ENCODE results near the gene BRSK1.
"Not testable (repeated sequence)": the region's sequence is repeated elsewhere in the genome, so short reads cannot be mapped to it uniquely, and the experiment has no call there.

BRSK1 gene

DNA sequence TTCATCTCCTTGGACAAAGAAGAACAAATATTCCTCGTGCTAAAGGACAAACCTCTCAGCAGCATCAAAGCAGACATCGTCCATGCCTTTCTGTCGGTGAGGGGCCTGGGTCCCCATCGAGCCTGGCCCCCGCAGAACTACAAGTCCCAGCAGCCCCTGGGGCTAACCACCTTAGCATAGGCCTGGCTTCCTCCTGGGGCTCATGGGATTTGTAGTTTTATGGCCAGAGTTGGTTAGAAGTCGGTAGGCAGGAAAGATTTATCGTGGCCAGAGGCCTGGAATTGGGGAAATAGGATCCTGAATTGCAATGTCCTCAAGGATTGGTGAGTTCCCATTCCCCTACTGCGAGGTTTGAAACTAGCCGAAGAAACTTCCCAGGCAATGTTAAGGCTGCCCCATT, 21.7 kb downstream of the BRSK1 start:
- no peak for DNase-seq

DNA sequence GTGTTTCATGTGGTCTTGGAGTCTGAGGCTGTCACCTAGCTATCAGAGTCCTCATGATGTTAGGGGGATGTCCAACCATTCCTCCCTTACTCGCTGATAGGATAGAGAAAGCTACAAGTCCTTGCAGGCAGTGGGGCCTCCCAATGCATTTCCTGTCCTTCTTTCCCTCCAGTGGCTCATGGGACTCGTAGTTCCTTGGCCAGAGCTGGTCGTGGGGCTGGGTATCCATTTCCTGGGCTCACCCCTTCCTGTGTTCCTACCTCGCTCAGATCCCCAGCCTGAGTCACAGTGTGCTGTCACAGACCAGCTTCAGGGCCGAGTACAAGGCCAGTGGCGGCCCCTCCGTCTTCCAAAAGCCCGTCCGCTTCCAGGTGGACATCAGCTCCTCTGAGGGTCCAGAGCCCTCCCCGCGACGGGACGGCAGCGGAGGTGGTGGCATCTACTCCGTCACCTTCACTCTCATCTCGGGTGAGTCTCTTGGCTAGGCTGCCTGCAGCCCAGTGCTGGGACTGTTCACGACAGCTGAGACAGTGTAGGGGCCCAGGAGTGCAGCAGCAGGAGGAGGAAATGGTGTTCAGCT, 22.3 kb downstream of the BRSK1 start:
- DNase-seq: no peak

DNA sequence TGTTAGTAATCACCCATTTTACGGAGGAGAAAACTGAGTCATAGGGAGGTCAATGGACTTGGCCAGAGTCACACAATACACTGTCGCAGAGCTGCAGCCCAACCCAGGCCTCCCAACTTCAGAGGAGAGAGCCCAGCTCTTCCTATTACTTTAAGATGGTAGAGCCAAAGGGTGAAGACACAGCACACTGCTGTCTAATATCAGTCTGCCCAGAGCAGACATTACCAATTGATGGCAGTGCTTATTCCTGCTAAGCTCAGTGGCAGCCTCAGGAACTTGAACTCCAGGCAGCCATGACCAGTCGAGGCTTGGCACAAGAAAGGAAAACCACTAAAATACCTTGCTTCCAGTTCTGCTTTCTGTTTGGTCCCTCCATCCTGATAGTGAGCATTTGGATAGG, 22.9 kb downstream of the BRSK1 start:
- no peak for DNase-seq

DNA sequence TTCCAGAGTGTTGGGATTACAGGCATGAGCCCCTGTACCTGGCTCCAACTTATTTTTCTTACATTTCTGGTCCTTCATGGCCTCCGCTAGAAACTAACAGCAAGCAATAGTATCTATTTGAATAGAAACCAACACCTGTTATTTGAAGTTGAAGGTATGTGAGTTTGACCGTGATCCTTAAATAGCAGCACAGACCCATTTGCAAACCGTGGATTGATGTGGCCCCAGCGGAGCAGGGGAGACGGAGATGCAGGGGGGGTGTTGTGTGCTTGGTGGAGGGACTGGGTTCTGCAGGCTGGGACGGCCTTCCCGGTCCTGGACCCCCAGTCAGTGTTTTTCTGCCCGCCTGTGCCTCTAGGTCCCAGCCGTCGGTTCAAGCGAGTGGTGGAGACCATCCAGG, 24.5 kb downstream of the BRSK1 start:
- no peak for DNase-seq

DNA sequence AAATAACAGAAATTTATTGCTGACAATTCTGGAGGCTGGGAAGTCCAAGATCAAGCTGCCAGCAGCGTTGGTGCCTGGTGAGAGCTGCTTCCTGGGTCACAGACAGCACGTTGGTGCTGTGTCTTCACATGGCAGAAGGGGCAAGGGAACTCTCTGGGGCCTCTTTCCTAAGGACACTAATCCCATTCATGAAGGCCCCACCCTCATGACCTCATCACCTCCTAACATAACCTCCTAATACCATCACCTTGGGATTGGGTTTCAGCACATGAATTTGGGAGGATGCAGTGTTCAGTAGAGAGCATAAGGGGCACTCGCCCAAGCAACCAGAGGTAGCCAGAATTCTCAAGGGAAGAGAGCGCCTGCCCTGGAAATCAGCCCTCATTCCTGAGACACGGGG, 25.7 kb downstream of the BRSK1 start:
- DNase-seq: no peak

DNA sequence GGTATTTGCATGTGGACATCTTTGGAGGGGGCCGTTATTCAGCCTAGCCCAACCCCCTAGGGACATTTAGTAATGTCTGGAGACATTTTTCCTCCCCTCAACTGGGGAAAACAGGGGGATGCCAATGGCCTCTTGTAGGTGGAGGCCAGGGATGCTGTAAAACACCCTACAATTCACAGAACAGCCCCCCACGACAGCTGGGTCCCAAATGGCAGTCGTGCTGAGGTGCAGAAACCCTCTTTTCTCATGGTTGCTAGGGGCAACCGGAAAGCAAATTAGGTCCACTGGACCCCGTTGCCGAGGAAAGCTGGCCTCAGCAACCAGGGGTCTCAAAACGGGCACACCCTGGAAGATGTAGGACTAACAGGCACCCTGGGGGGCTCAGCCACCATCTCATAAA, 26.7 kb downstream of the BRSK1 start:
- DNase-seq: no peak

DNA sequence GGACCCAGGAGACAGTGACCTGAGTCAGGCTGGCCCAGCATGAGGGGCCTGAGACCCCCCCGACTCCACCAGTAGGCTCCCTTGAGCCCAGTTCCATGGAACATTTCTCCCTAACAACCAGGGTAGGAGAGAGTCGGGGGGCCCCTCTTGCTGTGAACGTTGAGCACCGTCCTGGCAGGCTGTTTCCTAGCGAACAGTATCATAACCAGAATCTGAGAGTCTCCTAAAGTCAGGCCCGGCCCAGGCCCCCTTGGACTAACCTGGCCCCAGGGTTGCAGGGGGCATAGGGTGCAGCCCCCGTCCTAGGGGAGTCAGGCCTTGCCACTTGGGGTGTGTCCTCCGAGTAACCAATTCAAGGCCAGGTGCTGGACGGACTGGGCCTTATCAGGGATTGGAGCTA, 27.6 kb downstream of the BRSK1 start:
- no peak for DNase-seq

DNA sequence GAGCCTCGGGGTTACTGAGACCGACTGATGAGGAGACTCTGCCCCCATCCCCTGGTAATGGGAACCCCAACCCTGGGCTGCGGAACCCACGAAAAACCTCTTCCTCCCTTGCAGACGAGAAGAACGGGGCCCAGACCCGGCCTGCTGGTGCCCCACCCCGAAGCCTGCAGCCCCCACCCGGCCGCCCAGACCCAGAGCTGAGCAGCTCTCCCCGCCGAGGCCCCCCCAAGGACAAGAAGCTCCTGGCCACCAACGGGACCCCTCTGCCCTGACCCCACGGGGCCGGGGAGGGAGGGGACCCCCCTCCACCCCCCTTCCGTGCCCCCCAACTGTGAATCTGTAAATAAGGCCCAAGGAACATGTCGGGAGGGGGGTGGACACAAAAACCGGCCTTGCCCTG, 28.0 kb downstream of the BRSK1 start:
- no peak for DNase-seq

DNA sequence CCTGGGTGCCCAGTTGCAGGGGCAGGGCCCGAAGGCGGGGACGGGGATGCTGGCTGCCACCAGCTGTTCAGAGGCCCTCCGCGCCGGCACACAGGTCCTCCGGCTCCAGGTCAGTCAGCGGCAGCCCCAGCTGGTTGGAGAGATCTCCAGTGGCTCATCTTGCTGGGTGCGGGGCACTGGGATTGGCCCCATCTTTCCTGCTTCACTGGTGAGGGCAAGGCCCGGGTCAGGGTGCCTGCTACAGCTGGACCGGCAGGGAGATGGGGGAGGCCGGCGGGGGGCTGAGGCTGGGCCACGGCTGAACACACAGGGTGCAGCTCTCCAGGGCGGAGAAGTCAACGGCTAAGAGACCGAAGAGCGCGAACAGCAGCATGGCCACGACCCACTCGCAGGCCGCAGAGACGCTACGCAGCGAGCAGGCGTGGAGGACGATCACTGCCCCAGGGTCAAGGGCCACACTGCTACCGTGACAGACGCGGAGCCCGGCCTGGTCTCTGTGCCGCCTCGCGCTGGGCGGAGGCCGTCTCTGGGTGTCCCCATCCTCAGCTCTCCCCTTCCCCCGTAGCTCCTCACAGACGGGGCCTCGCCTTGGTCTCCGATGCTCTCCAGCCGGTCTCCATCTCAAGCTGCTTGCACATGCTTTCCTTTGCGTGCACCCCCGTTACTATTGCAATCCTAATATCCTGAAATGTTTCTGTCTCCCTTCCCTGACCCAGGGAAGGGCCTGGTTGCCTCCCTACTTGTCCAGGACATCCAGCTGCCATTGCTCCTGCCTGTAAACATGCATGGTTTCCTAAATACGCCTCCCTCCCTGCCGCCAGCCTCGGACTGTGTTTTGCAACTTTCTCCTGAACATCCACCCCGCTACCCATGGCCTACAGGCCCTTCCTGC, 29.1 kb downstream of the BRSK1 start:
- DNase-seq: no peak

DNA sequence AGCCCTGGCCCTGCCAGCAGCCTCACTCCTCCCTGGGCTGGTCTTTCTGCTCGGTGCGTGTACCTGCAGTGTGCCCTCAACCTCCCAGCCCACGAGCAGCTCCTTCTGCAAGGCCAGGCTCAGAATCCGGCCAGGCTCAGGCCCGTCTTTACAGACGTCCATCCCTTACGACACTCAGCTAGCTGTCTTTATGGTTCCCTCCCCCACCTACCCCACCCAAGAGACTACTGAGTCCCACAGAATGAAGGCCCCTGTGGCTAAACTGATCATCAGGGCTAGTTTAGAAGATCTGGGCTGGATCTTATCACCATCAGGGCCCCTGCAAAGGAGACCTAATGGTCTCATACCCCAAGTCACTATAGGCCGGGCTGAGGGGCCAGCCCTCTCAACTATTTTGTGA, 30.6 kb downstream of the BRSK1 start:
- no peak for DNase-seq

DNA sequence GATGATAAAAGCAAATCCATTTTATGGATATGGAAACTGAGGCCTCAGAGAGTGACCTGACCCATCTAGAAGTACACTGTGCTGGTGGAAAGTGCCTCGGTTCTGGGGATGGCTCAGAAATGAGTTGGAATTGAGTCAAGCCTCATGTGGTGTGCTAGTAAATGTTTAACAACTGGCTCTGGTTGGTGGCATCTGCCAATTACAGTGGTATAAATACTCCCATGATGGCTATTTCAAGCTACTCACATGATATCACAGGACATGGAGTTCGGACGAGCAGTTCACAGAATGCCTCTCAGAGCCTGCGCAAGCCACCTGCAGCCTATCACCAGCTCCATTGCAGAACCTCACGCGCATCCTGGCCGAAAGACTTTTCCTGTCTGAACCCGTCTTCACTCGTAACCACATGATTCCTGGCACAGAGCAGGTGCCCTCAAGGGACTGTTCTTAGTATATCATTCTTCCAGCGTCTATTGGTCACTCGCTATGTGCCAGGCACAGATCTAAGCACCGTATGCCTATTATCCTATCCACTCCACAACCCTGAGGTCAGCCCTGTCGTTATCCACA, 32.2 kb downstream of the BRSK1 start:
- no peak for DNase-seq

DNA sequence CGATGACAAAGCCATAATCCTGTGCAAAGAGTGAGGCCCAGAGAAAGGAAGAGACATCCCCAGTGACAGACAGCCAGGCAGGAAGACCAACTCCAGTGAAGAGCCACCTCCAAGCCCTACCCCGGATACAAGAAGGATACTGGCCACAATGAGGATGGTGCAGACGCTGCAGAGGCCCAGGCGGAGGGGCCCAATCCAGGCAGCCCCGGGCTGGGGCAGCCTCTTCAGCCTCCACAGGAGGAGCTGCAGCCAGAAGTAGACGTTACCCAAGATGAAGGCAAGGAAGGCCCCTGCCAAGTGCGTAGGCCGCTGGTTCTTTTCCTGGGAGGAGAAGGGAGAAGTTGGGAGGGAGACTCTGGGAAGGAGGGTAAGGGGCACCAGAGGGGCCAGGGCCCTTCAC, 32.8 kb downstream of the BRSK1 start:
- DNase-seq: no peak

DNA sequence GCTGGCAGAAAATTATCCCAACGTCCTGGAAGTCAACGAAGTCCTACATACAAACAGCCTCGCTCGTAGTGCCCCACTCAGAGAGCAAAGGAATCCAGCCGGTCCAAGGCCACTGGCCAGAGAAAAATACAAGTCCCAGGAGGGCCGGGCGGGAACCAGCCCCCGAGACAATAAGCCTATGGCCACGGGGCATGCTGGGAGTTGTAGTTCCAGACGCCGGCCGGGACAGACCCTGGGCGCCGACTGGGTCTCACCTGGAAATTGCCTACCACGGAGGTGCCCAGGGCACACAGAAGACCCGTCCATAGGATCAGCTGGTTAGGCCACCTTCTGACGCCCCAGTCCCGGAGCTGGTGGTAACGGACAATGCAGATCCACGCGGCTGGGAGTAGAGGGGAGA, 36.0 kb downstream of the BRSK1 start:
- no peak for DNase-seq

DNA sequence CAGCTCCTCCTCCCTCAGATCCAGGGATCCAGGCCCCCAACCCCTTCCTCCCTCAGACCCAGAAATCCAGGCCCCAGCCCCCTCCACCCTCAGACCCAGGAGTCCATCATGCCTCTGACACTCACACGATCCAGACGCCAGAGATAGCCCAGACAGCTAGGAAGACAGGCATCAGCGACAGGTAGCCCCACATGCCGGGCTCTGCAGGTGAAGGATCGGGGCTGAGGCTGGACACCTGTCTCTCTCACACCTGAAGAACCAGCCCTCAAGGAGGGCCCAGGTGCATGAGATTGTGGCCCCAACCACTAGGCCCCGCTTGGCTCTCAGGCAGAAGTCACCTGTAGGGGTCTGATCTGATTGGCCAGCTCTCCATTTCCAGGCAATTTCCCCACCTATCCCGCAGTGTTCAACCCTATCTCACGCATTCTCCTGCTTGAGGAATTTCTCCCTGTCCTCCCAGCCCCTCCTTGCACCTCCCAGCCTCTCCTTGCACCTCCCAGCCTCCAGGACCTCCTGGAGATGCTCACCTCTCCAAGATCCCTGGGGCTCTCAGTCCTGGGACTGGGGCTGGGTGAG, 37.1 kb downstream of the BRSK1 start:
- DNase-seq: no peak

DNA sequence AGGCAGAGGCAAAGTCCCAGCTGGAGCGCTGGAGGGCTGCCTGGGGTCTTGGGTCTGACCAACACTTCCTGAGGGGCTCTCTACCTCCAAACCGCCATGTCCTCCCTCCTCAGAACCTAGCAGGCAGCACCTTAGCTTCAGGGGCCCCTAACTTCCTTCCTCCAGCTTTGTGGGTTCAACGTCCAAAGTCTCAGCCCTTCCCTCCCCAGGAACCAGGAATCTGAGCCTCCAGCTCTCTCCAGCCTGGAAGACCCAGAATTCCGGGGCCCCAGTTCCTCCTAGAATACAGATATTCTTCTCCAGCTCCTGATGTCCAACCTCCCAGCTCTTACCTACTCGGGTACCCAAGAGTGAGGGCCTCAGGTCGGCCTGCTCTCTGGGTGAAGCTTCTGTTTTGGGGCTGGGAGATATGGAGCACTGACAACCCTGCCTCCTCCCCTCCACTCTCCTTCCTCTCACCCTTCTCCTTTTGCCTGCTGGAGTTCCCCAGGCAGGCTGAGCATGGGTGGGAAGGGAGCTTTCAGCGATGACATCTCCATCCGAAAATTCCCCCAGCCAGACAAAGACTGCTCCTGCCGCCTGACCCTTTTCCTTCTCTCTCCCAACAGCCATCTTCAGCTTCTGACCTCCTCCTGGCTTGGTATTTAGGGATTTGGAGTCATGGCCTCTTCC, 37.8 kb downstream of the BRSK1 start:
- no peak for DNase-seq

DNA sequence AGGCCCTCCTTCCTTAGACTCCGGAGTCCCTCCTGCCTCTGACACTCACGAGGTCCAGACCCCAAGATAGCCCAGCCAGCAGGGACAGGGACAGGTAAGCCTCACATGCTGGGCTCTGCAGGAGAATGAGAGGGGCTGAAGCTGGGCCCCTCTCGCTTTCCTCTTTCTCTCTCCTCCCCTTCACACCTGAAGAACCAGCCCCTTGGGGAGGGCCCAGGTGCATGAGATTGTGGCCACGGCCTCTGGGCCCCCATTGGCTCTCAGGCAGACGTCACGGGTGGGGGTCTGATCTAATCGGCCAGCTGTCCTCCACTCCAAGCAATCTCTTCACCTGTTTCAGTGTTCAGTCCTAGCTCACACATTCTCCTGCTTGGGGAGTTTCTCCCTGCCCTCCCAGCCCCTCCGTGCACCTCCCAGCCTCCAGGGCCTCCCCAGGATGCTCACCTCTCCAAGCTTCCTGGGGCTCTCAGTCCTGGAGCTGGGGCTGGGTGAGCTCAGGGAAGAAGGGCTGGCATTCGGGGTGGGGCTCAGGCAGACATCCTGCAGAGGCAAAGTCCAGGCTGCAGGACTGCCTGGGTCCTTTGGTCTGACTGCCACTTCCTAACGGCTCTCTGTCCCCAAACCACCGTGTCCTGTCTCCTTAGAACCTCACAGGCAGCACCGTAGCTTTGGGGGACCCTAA, 38.5 kb downstream of the BRSK1 start:
- no peak for DNase-seq

DNA sequence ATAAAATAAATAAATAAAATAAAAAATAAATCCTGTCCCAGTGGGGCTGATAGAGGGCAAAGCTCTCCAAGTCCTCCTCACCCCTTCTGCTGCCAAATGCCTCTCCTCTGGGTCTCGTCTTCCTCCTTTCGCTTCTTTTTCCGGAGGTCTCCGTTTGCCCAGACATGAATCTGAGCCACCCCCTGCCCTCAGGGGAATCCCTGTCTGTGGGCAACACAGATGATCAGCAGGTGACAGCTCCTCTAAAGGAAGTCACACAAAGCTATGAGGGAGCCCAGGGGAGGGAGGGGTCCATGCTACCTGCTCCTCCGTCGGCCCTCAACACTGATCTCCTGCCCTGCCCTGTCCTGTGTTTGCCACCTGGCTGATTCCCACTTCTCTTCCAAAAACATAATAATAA, 40.9 kb downstream of the BRSK1 start:
- DNase-seq: no peak

DNA sequence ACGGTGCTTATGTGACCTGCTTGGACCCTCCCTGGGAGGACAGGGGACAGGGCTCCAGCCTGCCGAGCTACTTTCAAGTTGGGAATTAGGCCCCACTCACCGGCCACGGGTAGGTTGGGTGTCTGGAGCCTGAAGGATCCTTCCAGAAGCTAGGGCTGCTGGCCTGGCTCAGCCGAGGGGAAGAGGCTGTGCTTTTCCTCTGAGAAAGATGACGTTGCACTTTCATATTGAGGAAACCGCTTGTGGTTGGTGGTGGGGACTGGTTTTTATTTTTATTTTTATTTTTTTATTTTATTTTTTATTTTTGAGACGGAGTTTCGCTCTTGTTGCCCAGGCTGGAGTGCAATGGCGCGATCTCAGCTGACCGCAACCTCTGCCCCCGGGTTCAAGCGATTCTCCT, 41.4 kb downstream of the BRSK1 start, which contains the start of gene TMEM150B:
Gene TMEM150B, minus strand, starts transcription at position 170 of the 400 bp plus-strand sequence. CDS start 4,305 bp downstream, outside the sequence.
- DNase-seq: no peak

DNA sequence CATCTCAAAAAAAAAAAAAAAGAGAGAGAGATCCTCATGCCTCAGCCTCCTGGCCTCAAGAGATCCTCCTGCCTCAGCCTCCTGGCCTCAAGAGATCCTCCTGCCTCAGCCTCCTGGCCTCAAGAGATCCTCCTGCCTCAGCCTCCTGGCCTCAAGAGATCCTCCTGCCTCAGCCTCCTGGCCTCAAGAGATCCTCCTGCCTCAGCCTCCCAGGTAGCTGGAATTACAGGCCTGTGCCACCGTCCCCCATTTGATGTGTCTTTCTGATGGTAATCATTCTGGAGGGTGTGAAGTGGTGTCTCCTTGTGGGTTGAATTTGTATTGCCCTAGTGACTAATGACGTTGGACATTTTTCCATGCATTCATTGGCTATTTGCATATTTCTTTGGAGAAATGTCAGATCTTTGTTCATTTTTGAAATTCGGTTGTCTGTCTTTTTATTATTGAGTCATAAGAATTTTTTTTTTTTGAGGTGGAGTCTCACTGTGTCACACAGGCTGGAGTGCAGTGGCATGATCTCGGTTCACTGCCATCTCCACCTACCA, 45.0 kb downstream of the BRSK1 start:
- not testable (repeated sequence) for DNase-seq

DNA sequence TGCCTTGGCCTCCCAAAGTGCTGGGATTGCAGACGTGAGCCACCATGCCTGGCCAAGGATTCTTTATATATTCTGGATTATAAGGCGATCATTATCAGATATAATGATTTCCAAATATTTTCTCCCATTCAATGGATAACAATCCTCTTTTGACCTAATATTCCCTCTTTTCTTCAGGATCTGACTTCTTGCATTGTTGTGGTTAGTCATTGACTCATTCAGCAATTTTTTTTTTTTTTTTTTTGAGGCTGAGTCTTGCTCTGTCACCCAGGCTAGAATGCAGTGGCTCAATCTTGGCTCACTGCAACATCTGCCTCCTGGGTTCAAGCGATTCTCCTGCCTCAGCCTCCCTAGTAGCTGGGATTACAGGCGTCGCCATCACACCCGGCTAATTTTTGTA, 46.0 kb downstream of the BRSK1 start:
- not testable (repeated sequence) for DNase-seq

DNA sequence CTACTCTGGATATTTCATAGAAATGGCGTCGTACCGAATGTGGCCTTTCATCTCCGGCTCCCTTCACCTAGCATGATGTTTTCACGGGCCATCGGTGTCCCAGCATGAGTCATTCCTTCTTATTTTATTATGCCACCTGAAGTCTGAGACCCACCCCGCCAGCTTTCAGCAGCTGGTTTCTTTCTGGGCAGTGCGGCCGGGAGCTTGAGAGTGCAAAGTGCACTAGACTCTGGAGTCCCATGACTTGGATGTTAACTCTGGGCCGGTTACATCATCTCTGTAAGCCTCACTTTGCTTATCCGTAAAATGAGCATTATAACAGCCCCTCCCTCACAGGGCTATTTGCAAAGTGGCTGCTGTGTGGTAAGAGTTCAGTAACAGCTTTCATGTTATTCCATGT, 50.1 kb downstream of the BRSK1 start:
- DNase-seq: no peak

DNA sequence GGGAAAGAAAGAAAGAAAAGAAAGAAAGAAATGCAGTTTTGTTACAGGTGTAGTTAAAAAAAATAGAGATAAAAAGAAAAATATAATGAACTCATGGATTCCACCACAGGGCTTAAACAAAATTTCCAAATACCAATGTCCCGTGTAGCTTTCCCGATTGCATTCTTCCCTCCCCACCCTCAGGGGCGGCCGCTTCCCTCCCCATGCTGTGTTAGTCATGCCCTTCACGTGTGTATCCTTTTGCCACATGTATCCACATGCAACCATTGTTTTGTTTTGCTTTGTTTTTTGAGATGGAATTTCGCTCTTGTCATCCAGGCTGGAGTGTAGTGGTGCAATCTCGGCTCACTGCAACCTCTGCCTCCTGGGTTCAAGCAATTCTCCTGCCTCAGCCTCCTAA, 52.3 kb downstream of the BRSK1 start:
- DNase-seq: no peak

Measured in KG1 (cell line).